GM19023 (cell line): ENCODE results near the gene CCDC188.

Experiments used
- ATAC-seq: cut with Tn5 transposase; IDR thresholded peaks from one replicate; pipeline ENCODE4 v1.9.1; 2021; ENCODE audit warnings: mild to moderate bottlenecking, moderate library complexity; ENCODE audit not compliant: unreplicated experiment

Gene CCDC188

DNA sequence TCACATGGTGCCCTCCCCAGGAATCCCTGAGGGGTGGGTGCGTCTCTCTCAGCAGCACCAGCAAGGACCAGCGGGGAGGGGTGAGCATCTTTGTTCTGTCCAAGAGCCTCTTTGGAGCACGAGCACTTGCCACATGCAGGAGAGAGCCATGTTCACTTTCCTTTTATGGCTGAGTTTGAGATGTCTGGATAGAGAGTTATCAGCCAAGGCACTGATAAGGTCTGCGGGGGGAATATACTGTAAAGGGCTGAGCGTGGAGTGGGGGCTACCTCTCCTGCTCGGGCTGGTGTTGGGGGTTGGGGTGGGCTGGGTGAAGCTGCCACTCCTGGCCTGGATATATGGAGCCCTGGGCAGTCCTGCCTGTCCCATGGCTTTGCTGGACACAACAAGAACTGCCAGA lies 34.9 kb upstream of the CCDC188 start:
- ATAC-seq: no peak

DNA sequence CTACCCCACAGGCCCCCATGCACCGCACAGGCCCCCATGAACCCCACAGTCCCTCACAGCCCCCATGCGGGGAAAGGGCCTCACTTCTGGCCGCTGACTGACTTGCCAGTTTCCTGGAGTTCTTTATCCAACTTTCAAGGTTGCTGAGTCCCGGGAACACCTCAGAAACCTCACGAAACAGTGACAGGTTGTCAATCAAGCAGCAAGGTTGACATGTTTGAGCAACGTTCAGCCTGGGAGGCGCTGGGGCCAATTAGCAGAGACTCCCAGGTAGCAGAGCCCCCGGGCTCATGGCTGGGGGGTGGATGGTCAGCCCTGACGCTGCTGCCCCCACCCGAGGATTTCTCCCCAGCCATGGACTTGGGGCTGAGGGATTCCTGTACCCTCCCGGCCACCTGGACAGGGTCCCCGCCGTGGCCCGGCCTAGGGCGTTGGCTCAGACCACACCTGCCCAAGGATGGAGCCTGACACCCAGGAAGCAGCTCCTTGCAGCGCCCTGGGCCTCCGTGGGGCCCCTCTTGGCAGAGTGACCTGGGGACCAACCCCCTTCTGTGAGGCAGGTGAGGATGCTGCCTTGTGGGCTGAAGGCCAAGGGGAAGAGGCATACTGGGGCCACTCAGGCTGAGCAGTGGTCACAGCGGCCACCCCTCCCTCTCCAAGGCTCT lies 33.8 kb upstream of the CCDC188 start:
- no peak for ATAC-seq

DNA sequence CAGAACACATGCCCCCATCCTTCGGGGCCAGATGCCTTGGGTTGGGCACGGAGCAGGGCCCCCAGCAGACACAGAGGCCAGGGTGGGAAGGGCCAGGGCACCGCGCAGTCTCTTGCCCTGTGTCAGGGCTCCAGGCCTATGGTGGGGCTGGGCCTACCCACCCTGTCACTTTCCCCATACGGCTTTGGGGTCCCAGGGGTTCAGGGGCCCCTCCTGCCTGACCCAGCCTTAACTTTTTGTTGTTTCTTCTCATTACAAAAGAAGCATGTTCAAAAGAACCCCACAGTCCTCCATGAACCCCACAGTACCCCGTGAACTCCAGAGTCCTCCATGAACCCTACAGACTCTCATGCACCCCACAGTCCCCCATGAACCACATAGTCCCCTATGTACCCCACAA lies 33.0 kb upstream of the CCDC188 start:
- ATAC-seq: no peak

DNA sequence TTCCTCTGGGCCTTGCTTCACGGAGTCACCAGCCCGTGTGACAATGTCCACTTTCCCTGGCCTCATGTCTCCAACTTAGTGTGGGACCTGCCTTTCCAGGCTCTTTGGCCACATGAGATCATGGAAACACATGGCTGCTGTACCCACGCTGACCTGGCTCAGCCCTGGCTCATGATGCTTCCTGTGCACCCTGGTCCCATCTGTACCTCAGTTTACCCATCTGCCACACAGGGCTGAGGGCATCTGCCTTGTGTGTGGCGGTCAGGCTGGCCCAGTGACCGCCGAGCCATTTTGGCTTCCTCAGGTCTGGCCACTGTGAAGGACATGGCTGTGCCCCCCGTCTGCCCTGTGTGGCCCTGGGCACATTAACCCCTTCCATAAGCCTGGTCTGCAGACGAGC lies 32.2 kb upstream of the CCDC188 start:
- ATAC-seq: no peak

DNA sequence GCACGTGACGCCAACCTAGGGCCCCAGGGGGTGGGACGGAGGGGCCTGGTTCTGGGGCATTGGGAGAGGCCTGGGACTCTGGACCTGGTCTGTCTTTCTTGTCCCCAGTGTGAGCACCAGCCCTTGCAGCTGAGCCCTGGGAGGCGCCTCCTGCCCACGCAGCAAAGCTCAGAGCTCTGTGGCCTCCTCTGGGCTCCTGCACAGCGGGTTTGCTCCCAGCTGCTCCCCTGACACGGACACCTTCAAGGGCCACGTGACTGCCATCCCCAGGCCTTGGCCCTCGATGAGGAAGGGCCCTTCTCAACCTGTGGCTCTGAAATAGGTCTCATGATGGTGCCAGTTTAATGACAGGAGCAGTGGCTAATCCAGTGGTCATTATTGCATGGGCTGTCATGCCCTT lies 31.5 kb upstream of the CCDC188 start:
- ATAC-seq: no peak

DNA sequence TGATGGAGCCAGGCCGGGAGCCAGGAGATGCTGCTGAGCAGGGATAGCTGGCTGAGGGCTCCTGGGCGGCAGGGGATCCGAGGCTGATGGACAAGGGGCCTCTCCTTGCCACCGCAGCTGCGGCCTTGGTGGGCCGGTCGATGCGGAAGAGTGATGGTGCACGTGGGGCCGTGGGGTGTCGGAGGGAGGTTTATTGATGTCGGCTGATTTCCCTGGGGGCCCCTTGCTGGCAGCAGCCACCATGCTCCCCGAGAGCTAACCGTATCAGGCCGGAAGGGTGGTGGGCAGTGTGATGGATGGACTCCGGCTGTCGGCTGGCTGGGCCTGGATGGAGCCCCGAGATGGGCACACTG lies 31.0 kb upstream of the CCDC188 start:
- no peak for ATAC-seq

DNA sequence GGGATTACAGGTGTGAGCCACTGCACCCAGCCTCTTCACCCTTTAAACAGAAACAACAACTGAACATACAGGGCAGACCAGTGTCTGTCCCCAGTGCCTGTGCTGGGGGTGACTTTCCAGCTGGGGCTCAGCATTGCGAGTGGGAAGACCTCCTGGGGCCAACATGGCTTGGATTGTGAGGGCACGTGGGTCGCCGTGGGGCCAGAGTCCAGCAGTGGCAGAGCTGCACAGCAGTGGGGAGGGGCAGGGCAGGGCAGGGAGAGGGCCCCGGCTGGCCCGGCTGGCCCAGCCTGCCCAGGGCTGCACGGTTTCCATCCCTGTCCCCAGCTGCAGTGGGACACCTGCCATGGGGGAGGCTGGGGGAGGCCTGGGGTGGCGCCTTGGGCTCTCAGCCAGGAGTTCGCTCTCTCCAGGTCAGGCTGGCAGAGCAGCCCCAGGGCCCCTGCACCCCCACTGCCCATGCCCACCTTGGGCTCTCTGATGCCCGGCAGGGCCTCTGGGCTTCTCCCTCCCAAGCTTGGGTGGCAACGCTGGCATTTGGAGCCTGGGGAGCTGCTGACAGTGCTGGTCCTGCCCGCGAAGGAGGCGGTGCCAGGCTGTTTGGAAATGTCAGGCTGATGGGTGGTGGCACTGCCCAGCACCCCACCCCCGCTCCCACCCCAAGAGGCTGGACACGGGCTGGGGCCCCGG lies 30.5 kb upstream of the CCDC188 start:
- ATAC-seq: no peak

DNA sequence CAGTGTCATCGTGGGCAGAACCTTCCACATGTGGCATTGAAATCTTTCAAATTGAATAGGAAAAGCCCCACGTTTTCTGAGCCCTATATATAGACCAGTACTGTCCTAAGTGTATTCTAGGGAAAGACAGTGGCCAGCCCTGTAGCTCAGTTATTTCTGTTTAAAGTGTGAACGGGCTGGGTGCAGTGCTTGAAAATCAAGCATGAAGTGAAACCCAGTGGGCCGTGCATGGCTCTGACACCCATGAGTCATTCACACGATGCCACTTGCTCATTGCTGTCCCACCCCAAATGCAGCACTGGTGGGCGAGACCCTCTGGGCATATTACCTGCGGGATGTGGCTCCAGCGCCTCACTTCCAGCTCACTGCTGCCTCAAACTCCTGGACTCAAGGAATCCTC lies 29.8 kb upstream of the CCDC188 start:
- no peak for ATAC-seq

DNA sequence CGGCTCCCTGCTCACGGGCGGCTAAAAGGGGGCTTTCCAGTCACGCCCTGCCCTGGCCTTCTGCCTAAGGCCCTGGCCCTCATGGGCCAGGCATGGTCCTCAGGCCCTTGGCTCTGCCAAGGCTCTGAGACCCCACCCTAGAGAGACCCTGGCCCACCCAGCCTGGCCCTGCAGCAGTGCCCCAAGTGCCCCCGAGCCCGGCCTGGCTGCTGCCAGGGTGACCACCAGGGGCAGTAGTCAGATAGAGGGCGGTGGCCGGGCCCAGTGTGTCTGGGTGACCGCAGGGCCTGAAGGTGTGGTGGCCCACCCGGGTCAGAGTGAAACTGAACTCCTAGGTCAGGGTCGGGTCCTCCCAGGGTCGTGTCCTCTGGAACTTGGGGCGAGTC lies 29.4 kb upstream of the CCDC188 start:
- ATAC-seq: no peak

DNA sequence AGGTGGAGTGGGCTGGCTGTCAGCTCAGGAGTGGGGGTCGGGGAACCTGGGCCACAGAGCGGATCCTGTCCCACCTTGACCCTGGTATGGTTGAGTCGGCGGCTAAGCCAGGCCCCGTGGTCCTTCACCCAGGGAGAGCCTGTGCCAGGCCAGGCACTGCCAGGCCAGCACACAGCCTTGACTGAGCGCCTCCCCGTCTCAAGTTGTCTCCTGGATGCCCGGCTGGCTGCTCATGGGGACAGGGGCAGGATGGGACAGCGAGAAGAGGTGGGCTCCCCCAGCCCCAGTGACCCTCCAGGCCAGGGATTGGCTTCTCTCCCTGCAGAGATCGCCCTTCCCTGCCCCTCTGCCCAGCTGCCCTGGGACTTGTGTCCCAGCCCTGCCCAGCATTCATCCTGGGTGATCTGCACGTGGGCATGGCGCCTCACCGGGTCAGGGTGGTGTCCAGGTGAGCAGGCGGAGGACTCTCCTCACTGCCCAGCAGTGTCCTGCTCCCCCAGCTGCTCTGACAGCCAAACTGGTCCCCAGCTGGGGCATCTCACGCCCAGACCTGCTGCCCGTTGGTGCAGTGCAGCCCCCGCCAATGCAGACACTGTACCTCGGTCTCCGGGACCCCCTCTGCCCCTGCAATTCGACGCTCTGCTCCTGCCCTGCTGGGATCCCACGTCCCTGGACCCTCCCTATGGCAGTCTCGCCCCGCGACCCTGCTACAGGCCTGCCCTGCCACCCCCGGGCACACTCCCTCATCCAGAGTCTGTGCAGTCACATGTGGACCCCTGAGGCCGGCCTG lies 28.8 kb upstream of the CCDC188 start:
- no peak for ATAC-seq

DNA sequence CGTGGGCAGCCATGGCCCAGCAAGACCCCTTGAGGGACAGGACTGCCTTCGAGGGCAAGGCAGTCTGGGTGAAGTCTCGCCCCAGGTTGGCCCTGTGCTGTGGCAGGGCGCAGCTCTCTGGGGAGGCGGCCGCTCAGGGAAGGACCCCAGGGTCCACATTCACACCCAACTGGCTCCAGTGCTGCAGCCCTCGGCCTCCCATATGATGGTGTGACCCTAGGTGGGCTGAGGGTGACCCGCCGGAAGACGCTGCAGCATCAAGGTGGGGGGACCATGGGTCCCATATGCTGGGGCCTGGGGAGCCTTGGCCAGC lies 28.0 kb upstream of the CCDC188 start:
- ATAC-seq: no peak

DNA sequence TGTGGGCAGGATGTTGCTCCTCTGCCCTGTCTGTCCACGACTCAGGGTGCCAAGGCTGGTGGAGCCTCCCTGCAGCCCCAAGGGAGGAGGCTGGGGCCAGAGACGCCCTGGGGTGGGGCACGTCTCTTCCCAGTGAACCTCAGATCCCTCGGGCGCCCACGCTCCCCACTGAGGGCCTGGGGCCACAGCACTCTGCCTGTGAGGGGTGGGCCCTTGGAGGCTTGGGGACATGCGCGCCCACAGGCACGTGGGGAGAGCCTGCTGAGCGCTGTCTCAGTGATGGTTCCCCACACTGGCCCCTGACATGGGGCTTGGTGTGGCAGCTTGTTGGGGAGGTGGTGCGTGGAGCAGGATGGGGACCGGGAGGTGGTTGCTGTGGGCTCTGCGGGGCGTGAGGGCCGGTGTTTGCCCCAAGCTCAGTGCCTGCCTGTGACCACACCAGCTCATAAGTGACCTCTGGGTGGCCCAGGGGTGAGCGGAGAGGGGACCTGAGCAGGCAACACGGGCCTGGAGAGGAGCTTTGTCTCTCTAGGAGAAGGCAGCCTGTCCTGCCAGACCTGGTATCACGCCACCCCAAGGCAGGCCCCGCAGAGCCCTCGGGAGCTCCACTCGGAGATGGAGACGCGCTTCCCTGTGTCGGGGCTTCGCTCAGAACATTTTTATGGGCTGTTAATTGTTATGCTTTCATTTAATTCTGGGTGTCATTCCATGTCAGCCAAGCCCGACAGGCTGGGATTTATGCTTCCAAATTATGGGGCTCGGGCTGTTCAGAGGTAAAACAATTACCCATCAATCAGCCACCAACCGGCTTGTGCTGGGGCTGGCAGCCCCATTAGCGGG lies 27.4 kb upstream of the CCDC188 start:
- ATAC-seq: no peak

DNA sequence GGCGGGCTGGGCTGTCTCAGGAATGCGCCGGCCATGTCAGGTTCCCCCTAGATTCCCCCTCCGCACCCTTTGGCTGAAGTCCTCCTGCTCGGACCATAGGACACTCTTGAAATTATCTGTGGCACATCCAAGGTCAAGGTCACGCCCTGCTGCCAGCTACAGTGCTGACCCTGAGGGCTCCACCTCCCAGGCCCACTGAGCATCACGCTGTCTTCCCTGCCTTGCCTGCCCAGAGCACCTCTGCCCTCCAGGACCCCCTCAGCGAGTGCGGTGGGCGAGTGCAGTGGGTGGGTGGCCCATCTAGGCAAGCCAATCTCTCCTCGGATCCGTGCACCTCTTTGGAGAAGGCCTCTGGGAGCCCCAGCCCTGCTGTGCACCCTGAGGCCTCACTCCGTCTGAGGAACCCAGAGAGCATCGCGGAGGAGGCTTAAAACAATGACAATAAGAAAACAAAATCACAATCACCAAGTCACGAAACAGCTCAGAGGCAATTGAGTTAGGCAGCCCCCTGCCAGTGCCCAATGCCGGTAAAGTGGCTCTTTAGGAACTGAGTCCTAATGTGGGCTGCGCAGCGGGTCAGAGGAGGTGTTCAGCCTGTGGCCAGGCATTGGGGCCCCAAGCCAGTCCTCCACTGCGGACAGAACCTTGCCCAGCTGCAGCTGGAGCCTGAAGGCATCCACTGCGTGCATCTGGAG lies 26.5 kb upstream of the CCDC188 start:
- ATAC-seq: no peak

DNA sequence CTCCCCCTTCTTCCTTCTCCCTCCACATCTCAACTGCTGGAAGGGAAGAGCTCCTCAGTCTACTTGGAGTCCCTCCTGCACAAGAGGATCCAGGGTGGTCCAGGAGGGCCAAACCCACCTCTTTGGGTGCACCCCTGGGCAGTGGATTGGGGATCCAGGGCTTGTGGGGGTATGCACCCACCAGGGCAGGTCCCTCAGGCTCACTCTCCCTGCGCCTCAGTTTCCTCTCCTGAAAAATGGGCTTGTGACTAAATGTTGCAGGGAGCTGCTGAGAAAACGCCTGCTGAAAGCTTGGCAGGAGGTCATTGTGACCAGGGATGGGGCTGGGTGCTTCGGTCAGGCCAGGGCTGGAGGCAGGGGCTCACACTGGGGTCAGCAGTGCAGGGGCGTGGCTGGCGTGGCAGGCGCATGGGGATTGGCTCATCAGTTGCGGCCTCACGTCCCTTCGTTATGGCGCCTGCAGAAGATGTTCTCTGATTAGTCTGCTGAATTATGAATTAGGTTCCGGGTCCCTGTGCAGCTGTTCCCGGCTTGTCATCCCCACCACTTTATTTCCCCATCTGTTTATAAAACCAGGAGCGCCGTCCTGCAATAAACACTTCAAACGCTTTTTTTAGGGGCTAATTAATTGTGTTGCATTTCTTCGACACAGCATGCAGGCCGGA lies 25.7 kb upstream of the CCDC188 start:
- ATAC-seq: no peak

DNA sequence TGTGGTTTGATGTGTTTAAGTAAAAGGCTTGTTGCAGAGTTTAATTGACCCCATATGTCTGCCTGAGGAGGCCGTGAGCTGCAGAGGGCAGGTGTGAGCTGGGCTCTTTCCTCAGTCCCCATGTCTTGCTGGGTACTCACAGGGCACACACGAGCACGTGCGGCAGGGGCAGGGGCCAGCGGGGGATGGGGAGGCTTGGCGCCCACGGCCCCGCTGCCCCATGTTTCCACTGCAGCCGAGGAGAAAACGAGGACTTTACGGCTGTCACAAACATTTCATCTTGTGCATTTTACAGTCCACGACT lies 24.7 kb upstream of the CCDC188 start:
- no peak for ATAC-seq

DNA sequence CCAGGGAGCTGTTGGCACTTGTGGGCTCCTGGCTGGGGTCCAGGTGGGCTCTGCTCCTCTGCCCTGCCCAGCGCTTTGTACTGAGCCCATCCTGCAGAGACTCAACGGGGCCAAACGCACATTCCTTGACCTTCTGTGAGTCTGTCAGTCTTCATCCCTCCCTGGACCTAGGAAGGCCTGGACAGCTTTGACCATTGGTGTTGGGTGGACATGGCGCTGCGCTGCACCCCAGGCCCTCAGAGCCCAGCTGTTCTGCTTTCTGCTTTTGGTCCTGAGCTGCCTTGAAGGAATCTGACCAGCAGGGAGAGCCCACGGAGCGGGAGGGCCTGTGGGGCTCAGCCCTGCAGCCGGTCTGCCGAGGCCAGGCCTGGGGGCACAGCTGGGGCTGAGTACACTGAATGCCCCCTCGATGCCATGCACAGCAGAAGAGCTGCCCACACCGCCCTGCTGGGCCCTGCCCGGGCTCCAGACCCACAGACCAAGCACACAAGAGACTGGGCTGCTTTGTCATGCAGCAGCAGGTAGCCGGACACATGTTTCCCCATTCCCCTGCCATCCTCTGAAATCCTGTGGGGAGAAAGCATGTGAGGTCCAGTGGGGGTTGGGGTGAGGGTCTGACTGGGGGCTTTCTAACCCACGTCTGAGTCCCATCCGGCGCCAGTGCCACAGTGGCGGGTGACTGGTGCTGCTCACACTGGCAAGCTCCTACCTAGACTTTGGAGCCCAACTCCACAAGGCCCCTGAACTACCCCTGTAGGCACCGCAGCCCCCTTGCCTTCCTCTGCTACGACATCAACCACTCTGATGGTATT lies 24.1 kb upstream of the CCDC188 start:
- no peak for ATAC-seq

DNA sequence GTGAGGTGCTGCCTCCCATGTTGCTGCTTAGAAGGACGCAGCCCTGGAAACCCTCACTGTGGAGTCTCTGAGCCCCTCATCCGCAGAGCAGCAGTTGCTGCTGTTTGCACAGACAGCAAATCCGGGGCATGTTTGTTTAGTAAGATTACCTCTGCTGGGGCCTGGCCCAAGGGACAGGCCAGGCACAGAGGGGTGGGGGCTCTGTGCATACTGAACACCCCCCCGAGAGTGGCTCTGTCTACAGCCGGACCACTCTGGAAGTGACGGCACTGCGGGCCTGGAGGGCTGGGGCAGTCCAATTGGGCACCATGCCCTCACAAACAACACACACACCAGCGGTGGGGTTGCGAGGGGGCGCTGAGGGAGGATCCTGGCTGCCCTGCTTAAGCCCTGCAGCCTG lies 22.9 kb upstream of the CCDC188 start:
- no peak for ATAC-seq

DNA sequence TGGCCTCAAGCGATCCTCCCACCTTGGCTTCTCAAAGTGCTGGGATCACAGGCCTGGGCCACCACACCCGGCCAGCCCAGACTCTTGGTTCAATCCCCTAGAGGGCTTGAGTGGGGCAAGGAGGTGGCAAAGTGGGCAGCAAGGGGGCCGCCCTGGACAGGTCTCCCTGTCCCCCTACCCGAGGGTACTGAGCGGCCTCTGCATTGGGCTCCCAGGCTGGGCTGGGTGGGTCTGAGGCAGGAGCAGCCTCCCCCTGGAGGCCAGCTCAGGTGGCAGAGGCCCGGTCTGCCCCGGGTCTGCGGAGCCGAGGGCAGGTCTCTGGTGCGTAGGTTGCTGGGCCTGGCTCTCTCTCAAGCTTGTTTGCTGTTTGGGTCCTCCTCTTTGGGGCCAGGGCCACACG lies 22.4 kb upstream of the CCDC188 start:
- no peak for ATAC-seq

DNA sequence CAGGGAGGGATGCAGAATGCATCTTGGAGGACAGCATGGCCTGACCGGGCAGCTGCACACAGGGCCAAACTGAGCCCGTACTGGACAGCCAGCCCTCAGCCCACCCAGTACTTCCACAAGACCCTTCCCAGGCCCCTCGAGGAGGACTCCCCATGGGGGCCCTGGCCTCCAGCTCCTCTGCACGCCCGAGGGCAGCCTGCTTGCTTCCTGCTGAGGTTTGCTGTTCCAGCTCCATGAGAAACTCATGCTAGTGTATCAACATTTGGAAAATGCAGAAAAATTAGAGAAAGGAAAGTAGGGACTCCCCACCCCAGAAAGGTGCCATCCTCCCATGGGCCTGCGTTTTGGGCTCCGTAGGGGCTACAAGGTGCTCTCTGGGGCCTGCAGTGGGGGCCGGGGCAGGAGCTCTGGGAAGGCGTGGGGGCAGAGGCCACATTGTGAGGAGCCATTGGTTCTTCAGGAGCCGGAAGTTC lies 21.3 kb upstream of the CCDC188 start:
- no peak for ATAC-seq
